SK-MEL-5 (cell line): ENCODE results near the gene WDR64. TPM values are rescaled to one million over a fixed set of nuclear protein-coding genes. Genes with fewer than 3 reads are reported as not detected.
"Not testable (repeated sequence)": the region's sequence is repeated elsewhere in the genome, so short reads cannot be mapped to it uniquely, and the experiment has no call there.

ENCODE experiments used
- DNase-seq: peaks from one replicate; pipeline ENCODE4 v3.0.0-alpha.2; 2016; ENCODE audit warnings: low read depth, low spot score
- in situ Hi-C: cut with HindIII; loops from 2 replicates; pipeline ENCODE4 v1.10.0; 2016; ENCODE audit warnings: low sequenced_read_pairs, high pct_unique_total_duplicates, low pct_unique_long_range_greater_than_20kb
- total RNA-seq: library from RNA; depleted of rRNA; stranded (reverse); fragments of >200 nt; shearing (Covaris generic); gene quantifications from 2 replicates; pipeline ENCODE4 v1.2.3, GENCODE V29; 2014

WDR64 gene
- total RNA-seq, 1 experiment from 2014 or later = not detected

DNA sequence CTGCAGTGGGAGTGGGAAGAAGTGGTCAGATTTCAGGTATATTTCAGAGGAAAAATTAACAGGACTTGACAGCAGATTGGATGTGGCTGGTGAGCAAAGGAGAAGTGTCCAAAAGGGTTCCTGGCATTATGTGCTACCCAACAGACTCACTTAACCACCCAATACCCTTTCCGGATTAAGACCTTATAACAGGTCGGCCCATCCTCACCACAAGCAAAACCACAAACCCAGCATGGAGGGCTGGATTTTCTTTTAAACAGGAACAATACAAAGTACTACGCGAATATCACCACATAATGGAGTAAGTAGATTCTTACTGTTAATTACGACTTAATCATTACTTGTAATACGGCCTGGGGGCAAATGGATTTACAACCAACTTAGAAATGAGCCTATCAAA lies 59.2 kb downstream of the WDR64 start:
- DNase-seq = no peak
- in situ Hi-C loops = no loop called here

GRCh38 chr1:241713316-241713715 lies 61.2 kb downstream of the WDR64 start:
- in situ Hi-C loops = no loop called here
- DNase-seq = no peak

- in situ Hi-C loops = no loop called here
- DNase-seq = no peak
Observed at GRCh38 chr1:241714321-241715218, 62.5 kb downstream of the WDR64 start.

GRCh38 chr1:241715435-241715834 lies 63.4 kb downstream of the WDR64 start:
- DNase-seq = no peak
- in situ Hi-C loops = no loop called here

GRCh38 chr1:241715956-241716355 lies 63.9 kb downstream of the WDR64 start:
- in situ Hi-C loops = no loop called here
- no peak for DNase-seq

DNA sequence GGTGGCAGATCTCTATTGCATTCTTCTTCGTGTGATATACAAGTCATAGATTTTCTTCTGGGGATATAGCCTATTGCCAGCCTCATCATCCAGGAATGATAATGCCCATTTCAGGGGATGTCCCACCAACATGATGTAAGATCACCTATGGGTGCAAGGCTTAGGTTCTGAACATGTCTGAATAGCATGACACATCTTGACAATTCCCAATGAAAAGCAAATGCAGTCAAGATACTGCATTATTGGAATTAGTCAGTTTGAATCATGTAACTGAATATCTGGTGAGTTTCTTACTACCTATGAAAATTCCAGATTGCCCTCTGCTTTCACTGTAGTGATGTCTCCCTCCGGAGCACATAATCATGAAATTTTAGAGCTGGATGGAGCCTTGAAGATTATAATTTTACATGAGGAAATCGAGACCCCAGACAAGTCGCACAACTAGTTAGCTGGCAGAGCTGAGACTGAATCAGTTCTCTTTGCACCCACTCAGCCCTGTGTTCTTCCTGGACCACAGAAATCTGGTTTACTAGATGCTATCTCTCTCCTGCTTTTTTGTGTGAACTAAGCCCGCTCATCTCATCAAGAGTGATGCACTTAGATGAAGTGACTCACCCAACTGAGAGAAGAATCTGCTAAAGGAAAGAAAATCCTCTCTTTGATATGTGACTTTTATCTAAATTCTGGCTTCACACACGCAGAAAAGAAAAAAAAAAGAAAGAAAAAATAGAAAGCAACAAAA lies 65.0 kb downstream of the WDR64 start:
- no peak for DNase-seq
- in situ Hi-C loops = no loop called here

DNA sequence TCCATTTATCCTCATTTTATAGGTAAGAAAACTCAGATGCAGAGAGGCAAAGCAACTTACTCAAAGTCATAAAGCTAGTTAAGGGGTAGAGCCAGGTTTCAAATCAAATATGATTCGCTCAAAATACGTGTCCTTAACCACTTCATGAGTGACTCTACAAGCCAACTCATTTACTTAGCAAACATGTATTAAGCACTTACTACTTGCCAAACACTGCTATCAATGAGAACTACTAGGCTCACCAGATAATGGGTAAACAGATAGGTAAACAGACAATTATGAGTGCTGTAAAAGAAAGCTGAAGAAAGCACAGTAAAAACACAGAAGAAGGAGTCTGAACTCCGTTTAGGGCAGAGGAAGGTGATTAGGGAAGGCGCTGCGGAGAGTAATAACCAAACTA lies 65.9 kb downstream of the WDR64 start:
- no peak for DNase-seq
- in situ Hi-C loops = no loop called here

DNA sequence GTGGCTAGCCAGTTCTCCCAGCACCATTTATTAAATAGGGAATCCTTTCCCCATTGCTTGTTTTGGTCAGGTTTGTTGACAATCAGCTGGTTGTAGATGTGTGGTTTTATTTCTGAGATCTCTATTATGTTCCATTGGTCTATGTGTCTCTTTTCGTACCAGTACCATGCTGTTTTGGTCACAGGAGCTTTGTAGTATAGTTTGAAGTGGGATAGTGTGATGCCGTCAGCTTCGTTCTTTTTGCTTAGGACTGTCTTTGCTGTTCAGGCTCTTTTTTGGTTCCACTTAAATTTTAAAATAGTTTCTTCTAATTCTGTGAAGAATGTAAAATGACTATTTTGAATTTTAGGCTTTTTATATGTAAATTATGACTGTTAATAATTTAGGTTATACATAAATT lies 68.9 kb downstream of the WDR64 start:
- in situ Hi-C loops = no loop called here
- DNase-seq = no peak

GRCh38 chr1:241722947-241723346 lies 70.9 kb downstream of the WDR64 start:
- in situ Hi-C loops = no loop called here
- no peak for DNase-seq

GRCh38 chr1:241724741-241725356 lies 72.8 kb downstream of the WDR64 start:
- DNase-seq = no peak
- in situ Hi-C loops = no loop called here

DNA sequence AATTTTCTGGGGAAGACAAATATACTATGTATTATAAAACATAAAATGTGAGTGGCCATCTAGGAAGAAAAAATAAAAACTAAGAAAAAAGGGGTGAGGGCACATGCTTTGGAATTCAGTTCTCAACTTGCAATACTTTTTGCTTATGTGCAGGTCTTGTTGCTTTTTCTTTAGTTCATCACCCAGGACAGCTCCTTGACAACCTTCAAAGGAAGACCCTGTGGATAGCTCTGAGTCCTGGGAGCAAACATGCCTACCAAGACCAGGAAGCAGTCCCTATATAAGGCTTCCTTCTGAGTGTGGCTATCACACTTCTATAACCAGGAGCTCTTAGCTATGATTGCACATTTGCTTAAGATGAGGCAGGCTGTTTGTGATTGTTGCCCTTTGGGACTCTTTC lies 78.0 kb downstream of the WDR64 start:
- no peak for DNase-seq
- in situ Hi-C loops = no loop called here

DNA sequence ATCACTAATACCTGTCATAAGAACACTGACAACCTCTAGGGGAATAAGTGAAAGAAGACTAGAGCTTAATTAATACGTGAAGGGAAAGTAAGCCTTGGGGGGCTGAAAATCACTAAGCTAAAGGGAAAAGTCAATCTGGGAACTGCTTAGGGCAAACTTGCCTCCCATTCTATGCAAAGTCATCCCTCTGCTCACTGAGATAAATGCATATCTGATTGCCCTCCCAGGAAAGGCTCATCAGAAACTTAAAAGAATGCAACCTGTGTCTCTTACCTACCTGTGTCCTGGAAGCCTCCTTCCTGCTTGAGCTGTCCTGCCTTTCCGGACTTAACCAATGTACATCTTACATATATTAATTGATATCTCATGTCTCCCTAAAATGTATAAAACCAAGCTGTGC lies 81.8 kb downstream of the WDR64 start:
- in situ Hi-C loops = no loop called here
- no peak for DNase-seq

- in situ Hi-C loops = no loop called here
- DNase-seq = no peak
Observed at GRCh38 chr1:241734533-241734932, 82.5 kb downstream of the WDR64 start.

DNA sequence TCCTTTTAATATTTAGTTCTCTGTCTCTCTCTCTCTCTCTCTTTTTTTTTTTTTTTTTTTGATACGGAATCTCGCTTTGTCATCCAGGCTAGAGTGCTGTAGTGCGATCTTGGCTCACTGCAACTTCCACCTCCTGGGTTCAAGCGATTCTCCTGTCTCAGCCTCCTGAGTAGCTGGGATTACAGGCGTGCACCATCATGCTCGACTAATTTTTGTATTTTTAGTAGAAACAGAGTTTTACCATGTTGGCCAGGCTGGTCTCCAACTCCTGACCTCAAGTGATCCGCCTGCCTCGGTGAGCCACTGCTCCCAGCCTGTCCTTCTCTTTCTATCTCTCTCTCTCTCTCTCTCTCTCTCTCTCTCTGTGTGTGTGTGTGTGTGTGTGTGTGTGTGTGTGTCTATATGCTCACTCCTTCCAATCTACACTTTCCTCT lies 83.4 kb downstream of the WDR64 start:
- not testable (repeated sequence) for DNase-seq

GRCh38 chr1:241736387-241736786 lies 84.3 kb downstream of the WDR64 start:
- in situ Hi-C loops = no loop called here
- peak; percentile 8 for DNase-seq

More for the DNA sequence above, 83.4 kb downstream of the WDR64 start:
- in situ Hi-C loops = not testable (repeated sequence)

GRCh38 chr1:241738284-241739078 lies 86.4 kb downstream of the WDR64 start:
- in situ Hi-C loops = no loop called here
- no peak for DNase-seq

DNA sequence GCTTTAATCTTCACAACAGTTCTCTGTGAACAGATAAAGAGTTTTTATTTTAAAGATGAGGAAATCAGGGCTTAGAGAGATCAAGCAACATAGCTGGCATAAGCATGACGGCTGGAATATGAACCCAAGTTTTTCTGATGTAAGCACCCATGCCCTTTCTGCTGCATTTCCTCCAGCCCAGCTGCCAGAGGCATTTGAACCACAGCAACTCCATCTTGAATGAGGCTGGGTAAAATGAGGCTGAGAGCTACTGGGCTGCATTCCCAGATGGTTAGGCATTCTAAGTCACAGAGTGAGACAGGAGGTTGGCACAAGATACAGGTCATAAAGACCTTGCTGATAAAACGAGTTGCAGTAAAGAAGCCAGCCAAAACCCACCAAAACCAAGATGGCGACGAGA lies 90.0 kb downstream of the WDR64 start:
- no peak for DNase-seq
- in situ Hi-C loops = no loop called here

DNA sequence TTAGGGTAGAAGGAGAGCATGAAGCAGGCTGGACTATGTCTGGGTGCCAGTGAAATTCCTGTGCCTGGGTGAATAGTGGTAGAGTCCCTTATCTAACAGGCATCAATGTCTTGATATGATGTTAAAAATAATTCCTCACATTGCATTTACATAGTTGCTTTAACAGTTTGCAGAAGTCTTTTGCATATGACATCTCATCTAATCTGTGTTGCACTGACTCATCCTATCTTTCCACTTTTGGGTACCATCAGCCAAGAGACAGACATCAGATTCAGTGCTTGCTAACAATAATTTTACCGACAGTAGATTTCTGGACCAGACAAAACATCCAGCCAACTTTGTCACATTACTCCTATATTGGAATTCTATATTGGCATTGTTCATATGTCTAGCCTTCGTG lies 92.5 kb downstream of the WDR64 start:
- no peak for DNase-seq
- in situ Hi-C loops = no loop called here
